Activated T-helper 2 cell treated with anti-CD3 and anti-CD28 coated beads, Interferon-gamma antibody, Interleukin-2, Interleukin-4, amounts not matched to agents 10 μg/mL and 5 μg/mL and 100 μg/mL, durations not matched to agents 14 hours and 24 hours and 36 hours (primary cell): Measurements from ENCODE around the gene GDNF. TPM values are rescaled to one million over a fixed set of nuclear protein-coding genes. Genes with fewer than 3 reads are reported as not detected.

Experiments
- DNase-seq: peaks from one replicate; pipeline ENCODE4 v3.0.0; 2021; ENCODE audit warnings: low spot score
- H3K27ac Mint-ChIP-seq: one replicate; pipeline ENCODE4 v1.8.0; 2021; ENCODE audit warnings: mixed read lengths
- H3K27me3 Mint-ChIP-seq: one replicate; pipeline ENCODE4 v1.8.0; 2021; ENCODE audit warnings: low read depth, mixed read lengths
- H3K36me3 Mint-ChIP-seq: one replicate; pipeline ENCODE4 v1.8.0; 2021; ENCODE audit warnings: low read depth, mixed read lengths
- H3K4me1 Mint-ChIP-seq: one replicate; pipeline ENCODE4 v1.8.0; 2021; ENCODE audit warnings: low read depth, mixed read lengths
- H3K4me3 Mint-ChIP-seq: one replicate; pipeline ENCODE4 v1.8.0; 2021; ENCODE audit warnings: low read depth, mild to moderate bottlenecking, moderate library complexity, mixed read lengths
- H3K9me3 Mint-ChIP-seq: one replicate; pipeline ENCODE4 v1.8.0; 2021; ENCODE audit warnings: mixed read lengths
- intact Hi-C: fragments of 100-400 bp; cut with micrococcal nuclease; formaldehyde crosslinking; loops from one replicate; pipeline ENCODE4 v1.15.1; 2023
- total RNA-seq: library from RNA; stranded (reverse); gene quantifications from 2 replicates; pipeline ENCODE4 v1.2.3, GENCODE V29; 2022

The GDNF gene, protein sequence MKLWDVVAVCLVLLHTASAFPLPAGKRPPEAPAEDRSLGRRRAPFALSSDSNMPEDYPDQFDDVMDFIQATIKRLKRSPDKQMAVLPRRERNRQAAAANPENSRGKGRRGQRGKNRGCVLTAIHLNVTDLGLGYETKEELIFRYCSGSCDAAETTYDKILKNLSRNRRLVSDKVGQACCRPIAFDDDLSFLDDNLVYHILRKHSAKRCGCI
- total RNA-seq = 0.60 TPM in 1 of 2 replicates, not detected in the other

DNA sequence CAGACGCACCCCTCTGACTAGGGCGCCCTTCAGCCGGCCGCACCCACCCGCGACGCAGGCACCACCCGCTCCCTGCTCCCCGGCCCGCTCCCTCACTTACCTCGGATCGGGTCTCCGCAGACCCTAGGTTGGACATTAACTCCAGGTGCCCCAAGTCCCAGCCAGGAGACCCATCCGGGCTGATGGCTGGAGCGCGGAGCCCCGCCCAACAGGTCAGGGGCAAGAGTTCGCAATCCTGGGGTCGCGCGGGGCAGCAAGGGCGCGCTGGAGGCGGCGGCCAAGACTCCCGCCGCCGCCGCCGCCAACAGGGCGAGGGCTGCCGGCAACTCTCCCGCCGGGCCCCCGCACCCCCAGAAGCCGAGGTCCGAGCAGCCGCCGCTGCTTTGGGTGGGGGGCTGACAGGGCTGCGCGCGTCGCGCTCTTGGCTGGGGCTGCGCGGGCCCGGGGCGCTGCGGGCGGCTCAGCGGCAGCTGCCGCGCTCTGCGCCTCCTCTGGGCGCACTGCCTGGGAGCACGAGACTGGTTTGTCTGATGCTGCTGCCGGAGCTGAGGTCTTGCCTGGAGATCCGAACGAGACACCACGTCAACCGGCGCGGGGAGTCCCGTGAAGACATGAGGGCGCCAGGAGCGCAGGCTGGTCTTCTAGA lies at the start of gene GDNF:
Gene GDNF (minus strand): TSS at position 635 of the 646 bp plus-strand sequence. CDS start 5,245 bp downstream, outside the sequence.
- Mint-ChIP-seq H3K27ac (no peak within 1 kb of the TSS), H3K9me3 (no peaks in the 10 kb centered on the region), H3K27me3 (peaks cover 76% of the 10 kb centered on the region), H3K4me1 (peaks cover 22% of the 10 kb centered on the region), H3K36me3 (no peaks in the 10 kb centered on the region), H3K4me3 (no peak within 1 kb of the TSS)
- DNase-seq = no peak
- intact Hi-C loops = loop anchor here (10.0 kb wide), 1 partner anchor 425 kb away; no protein-coding TSS in a partner anchor

DNA sequence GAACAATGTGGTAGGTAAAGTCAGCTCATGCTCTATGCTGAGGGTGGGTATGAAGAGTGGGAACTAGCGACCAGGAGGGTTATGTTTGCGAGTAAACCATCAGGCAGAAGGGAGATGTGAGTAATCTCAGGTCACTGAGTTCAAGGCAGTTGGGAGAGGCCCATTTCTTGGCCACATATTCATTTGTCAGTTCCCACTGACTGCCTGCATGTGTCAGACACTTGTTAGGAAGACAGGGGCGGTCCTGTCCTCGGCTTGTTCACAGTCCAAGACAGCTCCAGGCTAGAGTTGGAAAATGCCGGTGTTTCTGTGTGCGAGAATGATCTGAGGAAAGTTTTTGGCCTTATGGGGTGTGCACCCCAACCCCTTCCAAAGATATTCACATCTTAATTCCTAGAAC lies 48.6 kb upstream of the GDNF start:
- no peaks in the 10 kb centered on the region for H3K9me3 Mint-ChIP-seq
- H3K4me1 Mint-ChIP-seq = no peaks in the 10 kb centered on the region
- DNase-seq = no peak
- no peaks in the 10 kb centered on the region for H3K36me3 Mint-ChIP-seq
- no peaks in the 10 kb centered on the region for H3K27me3 Mint-ChIP-seq
- H3K27ac Mint-ChIP-seq = no peak overlapping the region
- intact Hi-C loops = no loop called here
- H3K4me3 Mint-ChIP-seq = no peak overlapping the region

DNA sequence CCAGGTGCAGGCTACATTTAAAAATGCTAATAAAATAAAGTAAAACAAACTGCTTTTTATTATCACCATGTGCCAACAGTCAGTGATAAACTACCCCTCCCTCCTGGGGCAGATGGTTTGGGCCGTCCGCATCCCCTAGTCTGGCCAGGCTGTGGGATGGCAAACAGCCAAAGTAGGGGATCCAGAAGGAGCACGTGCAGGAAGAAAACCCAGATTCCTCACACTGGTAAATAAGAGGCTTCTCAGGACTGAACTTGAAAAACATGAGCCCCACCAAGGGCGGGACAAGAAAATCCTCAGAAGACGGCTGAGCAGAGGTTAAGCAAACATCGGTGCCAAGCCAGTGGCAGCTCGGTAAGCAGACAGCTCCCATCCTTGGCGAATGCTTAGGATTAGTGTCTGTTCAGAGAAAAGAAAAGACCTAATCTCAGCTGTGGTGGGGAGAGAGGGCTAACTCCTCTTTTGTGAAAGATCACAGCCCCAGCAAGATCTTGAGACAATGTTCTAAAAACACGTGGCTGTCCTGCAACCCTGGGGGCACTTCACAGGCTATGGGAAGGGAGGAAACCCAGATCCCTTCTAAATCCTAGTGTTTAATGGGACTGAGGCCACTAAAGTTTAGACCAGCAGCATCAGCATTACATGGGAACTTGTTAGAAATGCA lies 46.5 kb upstream of the GDNF start:
- H3K4me1 Mint-ChIP-seq = no peaks in the 10 kb centered on the region

DNA sequence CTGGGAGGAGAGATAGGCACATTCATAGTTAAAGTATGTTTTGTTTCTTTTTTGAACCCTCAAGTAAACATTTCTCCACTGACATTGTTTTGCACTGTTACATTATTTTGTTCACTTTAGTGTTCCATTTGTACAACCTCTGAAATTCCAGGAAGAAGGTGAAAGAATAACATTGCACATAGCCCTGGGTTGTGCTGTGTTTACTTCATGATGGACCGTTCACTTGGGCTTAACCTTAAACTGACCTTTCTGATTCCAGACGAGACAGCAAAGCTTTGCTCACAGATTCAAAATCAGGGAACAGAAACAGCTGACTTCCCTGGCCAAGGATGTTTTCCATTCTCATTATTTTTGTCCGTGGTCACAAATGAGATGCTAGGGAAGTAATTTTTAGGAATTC lies 42.8 kb upstream of the GDNF start:
- H3K36me3 Mint-ChIP-seq = no peaks in the 10 kb centered on the region
- H3K4me3 Mint-ChIP-seq = no peak overlapping the region
- H3K27me3 Mint-ChIP-seq = no peaks in the 10 kb centered on the region
- H3K27ac Mint-ChIP-seq = no peak overlapping the region
- no peaks in the 10 kb centered on the region for H3K4me1 Mint-ChIP-seq
- DNase-seq = no peak
- H3K9me3 Mint-ChIP-seq = no peaks in the 10 kb centered on the region
- intact Hi-C loops = no loop called here

More for the DNA sequence above, 46.5 kb upstream of the GDNF start:
- H3K27ac Mint-ChIP-seq = no peak overlapping the region
- no peaks in the 10 kb centered on the region for H3K9me3 Mint-ChIP-seq
- DNase-seq = no peak
- H3K27me3 Mint-ChIP-seq = no peaks in the 10 kb centered on the region
- intact Hi-C loops = no loop called here
- no peaks in the 10 kb centered on the region for H3K36me3 Mint-ChIP-seq
- H3K4me3 Mint-ChIP-seq = no peak overlapping the region

DNA sequence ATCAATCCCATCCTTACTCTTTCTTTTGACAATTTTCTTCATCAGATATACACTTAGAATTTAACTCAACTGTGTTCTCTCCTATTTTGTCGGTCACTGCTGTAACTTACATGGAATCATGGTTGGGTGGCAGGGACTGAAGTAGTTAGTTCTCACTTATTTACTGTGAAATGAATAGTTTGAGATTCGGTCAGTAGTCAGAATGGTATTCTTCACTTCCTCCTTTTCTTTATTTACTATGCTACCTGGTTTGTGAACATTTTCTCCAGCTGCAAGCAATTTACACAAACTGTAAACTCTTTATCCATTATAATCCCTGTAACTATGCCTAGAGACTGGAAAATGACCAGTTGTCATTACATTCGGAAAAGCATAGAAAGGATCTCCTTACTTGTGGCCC lies 41.5 kb upstream of the GDNF start:
- Mint-ChIP-seq H3K27me3 (no peaks in the 10 kb centered on the region), H3K4me3 (no peak overlapping the region)
- intact Hi-C loops = no loop called here

DNA sequence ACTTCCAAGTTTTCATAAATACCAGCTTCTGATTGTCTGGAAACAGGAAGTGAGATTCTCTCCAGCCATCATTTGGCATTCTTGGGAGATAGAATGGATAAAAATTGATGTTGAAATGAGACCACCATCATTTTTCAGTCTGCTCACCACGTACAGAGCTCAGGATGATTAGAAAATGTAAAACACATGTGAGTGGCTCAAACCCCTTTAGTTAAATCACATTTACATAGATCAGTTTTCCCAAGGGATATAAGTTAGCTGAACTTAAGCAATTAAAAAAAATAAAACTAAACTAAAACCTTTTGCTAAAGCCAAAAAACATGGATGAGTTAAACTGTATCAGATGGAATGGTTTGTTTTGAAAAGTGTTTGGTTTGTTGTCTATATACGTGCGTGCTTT lies 37.1 kb upstream of the GDNF start:
- no peaks in the 10 kb centered on the region for H3K36me3 Mint-ChIP-seq
- DNase-seq = no peak
- H3K4me1 Mint-ChIP-seq = no peaks in the 10 kb centered on the region
- H3K4me3 Mint-ChIP-seq = no peak overlapping the region
- intact Hi-C loops = no loop called here
- H3K27ac Mint-ChIP-seq = no peak overlapping the region
- no peaks in the 10 kb centered on the region for H3K27me3 Mint-ChIP-seq
- H3K9me3 Mint-ChIP-seq = no peaks in the 10 kb centered on the region

More for the DNA sequence above, 41.5 kb upstream of the GDNF start:
- no peaks in the 10 kb centered on the region for H3K9me3 Mint-ChIP-seq
- no peaks in the 10 kb centered on the region for H3K36me3 Mint-ChIP-seq
- no peak overlapping the region for H3K27ac Mint-ChIP-seq
- no peaks in the 10 kb centered on the region for H3K4me1 Mint-ChIP-seq
- DNase-seq = no peak

DNA sequence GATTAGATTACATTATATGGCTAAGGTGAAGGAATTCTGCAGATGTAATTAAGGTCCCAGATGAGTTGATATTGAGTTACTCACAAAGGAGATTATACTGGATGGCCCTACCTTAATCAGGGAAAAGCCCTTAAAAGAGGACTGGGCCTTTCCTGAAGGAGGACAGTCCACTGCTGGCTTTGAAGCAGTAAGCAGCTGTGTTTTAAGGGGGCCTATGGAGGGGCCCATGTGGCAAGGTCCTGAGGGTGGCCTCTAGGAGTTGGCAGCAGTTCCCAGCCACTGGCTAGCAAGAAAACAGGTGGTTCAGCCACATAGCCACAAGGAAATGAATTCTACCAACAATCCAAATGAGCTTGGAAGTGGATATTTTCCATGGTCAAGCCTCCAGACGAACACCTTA lies 36.4 kb upstream of the GDNF start:
- intact Hi-C loops = no loop called here
- Mint-ChIP-seq H3K27me3 (no peaks in the 10 kb centered on the region), H3K36me3 (no peaks in the 10 kb centered on the region), H3K4me1 (no peaks in the 10 kb centered on the region), H3K27ac (no peak overlapping the region), H3K9me3 (no peaks in the 10 kb centered on the region), H3K4me3 (no peak overlapping the region)
- DNase-seq = no peak

DNA sequence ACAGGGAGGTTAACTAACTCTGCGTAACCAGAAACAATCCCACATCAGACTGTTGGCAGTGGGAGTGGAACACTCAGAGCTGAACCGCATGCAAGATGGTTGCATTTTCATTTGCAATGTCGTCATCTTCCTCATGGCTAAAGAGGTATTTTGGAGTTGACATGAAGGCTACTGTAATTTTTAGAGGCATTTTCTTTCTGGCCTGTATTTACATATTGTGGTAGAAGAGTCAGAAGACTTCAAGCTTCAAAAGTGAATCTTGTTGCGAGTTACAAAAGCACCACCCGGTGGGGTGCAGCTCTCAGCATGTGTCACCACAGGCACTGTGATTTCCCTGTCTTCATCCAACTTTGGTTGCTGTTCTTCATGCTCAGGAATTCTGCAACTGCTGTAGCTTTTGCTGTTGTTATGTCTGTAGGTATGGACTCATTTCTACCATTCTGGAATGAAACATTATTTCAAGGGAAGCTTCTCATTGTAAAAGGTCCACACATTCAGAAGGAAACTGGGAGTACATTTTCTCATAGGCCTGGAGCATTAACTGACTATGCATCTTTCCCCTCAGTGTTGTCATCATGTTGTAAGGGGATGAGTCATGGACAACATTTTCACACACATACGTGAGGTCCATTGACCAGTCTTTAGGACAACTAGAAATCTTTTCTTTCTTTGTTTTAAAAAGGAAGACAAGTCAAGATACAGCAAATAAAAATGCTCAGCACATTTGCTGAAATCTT lies 35.4 kb upstream of the GDNF start:
- no peaks in the 10 kb centered on the region for H3K9me3 Mint-ChIP-seq
- no peaks in the 10 kb centered on the region for H3K27me3 Mint-ChIP-seq
- intact Hi-C loops = no loop called here
- no peak for DNase-seq
- H3K27ac Mint-ChIP-seq = no peak overlapping the region
- H3K4me1 Mint-ChIP-seq = no peaks in the 10 kb centered on the region
- no peaks in the 10 kb centered on the region for H3K36me3 Mint-ChIP-seq
- no peak overlapping the region for H3K4me3 Mint-ChIP-seq

DNA sequence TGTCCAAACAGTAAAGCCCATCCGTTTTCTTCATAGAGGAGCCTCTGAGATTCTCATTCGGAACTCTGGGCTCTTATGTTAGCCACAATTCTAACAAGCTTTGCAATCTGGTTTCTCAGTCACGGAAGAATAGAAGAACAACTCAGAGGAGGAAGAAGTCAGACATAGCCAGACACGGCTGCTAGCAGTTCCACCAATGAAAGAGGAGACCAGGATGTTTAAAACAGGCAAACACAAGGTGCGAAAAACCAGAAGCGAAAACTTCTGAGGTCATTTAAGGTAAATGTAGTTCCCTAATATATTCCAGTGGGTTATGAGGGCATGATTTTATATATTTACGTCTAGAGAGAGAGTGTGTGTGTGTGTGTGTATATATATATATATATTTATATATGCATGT lies 34.1 kb upstream of the GDNF start:
- no peaks in the 10 kb centered on the region for H3K27me3 Mint-ChIP-seq
- no peak for DNase-seq
- intact Hi-C loops = no loop called here
- H3K4me3 Mint-ChIP-seq = no peak overlapping the region
- no peaks in the 10 kb centered on the region for H3K4me1 Mint-ChIP-seq
- H3K27ac Mint-ChIP-seq = no peak overlapping the region
- no peaks in the 10 kb centered on the region for H3K36me3 Mint-ChIP-seq
- H3K9me3 Mint-ChIP-seq = no peaks in the 10 kb centered on the region

DNA sequence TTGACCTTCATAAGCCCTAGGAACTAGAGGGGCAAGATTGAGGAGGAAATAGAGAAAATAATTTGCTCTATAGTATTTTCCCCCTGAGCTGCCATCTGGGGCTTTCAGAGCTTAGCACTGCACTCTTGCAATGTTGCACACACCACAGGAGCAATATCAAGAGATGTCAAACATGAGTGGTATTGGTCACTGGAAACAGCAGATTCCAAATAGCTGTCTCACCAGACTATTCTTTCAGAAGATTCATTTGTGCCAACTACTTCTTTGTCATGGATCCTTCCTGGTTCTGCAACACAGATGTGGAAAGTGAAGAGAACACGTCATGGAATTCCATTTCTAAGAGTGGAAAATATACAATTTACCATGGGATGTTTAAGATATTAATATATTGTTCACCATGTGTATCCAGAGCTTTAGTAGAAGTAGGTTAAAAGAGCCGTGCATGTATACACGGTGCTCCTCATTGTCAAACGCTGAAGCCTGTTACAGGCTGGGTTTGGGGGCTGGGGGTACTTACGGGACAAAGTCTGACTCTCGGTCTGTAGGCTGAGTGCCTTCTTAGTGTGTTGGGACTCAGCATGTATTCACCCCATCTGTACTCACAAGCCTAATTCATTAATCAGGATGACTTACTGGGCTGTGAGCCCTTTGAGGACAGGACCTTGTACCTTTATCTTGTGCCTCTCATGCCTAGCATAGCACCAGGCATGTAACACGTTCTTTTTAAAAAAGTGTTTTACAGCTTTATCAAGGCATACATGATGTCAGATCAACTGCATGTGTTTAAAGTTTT lies 31.4 kb upstream of the GDNF start:
- Mint-ChIP-seq H3K27ac (no peak overlapping the region), H3K36me3 (no peaks in the 10 kb centered on the region), H3K4me1 (no peaks in the 10 kb centered on the region), H3K4me3 (no peak overlapping the region), H3K27me3 (no peaks in the 10 kb centered on the region), H3K9me3 (no peaks in the 10 kb centered on the region)
- intact Hi-C loops = no loop called here
- no peak for DNase-seq

DNA sequence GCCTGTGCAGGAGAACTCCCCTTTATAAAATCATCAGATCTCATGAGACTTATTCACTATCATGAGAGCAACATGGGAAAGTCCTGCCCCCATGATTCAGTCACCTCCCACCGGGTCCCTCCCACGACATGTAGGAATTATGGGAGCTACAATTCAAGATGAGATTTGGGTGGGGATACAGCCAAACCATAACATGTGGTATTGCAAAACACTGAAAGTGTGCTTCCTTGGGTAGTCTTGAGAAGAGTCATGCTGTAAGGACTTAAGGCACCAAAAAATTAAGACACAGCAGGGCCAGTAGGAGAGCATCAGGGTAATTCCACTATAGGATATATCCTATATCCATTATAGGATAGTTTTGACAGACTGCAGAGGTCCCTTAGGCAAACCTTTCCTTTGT lies 29.4 kb upstream of the GDNF start:
- no peaks in the 10 kb centered on the region for H3K4me1 Mint-ChIP-seq
- H3K9me3 Mint-ChIP-seq = no peaks in the 10 kb centered on the region
- intact Hi-C loops = no loop called here
- H3K27me3 Mint-ChIP-seq = no peaks in the 10 kb centered on the region
- no peaks in the 10 kb centered on the region for H3K36me3 Mint-ChIP-seq
- H3K27ac Mint-ChIP-seq = no peak overlapping the region
- no peak for DNase-seq
- H3K4me3 Mint-ChIP-seq = no peak overlapping the region

DNA sequence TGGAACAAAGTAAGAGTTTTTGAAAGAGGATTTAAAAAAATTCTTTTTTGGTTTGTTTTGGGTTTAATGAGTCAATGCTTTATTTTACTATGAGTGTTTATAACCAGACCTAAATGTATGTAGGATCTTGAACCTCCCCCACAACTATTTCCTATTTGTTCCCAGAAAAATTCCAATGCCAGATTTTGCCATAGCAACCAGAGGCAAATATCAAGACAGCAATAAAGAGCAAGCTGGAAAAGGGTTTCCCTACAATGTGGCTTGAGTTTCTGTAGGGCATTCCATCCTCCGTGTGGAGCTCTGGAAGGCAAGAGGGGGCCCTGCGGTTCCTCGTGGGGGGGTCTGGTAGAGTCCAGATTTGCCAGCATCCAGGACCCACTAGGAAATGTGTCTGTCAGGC lies 27.8 kb upstream of the GDNF start:
- no peak overlapping the region for H3K27ac Mint-ChIP-seq
- no peaks in the 10 kb centered on the region for H3K36me3 Mint-ChIP-seq
- no peaks in the 10 kb centered on the region for H3K27me3 Mint-ChIP-seq
- no peak overlapping the region for H3K4me3 Mint-ChIP-seq
- intact Hi-C loops = no loop called here
- H3K4me1 Mint-ChIP-seq = no peaks in the 10 kb centered on the region
- H3K9me3 Mint-ChIP-seq = no peaks in the 10 kb centered on the region
- no peak for DNase-seq
